SK-N-SH treated with all-trans-retinoic acid at 6 μM for 48 hours (cell line): ENCODE results near the gene PVALEF.

Experiments
- ATAC-seq: fragments of 200-7000 bp; cut with Tn5 transposase; 3 replicates; pipeline ENCODE4 v1.9.1; 2020; ENCODE audit warnings: mild to moderate bottlenecking, moderate library complexity
- ARNTL ChIP-seq: fragments of 450-650 bp; formaldehyde crosslinking; IDR thresholded peaks from 2 replicates; pipeline ENCODE4 v1.5.0; 2020; ENCODE audit warnings: low read depth, mild to moderate bottlenecking, moderate library complexity, borderline replicate concordance
- CREB5 ChIP-seq: fragments of 250-450 bp; sonication (Bioruptor Pico); IDR thresholded peaks from 2 replicates; pipeline ENCODE4 v1.5.1; 2020; ENCODE audit warnings: low read depth, mild to moderate bottlenecking, moderate library complexity
- CSDC2 ChIP-seq: fragments of 250-450 bp; sonication (Bioruptor Pico); IDR thresholded peaks from 2 replicates; pipeline ENCODE4 v1.5.0; 2020; ENCODE audit warnings: mild to moderate bottlenecking, moderate library complexity
- ESRRG ChIP-seq: fragments of 250-450 bp; sonication (Bioruptor Pico); IDR thresholded peaks from 2 replicates; pipeline ENCODE4 v1.6.1; 2021; ENCODE audit warnings: mild to moderate bottlenecking
- ISL1 ChIP-seq: fragments of 250-450 bp; sonication (Bioruptor Pico); IDR thresholded peaks from 2 replicates; pipeline ENCODE4 v2.1.2; 2022; ENCODE audit warnings: mild to moderate bottlenecking, moderate library complexity
- OSR1 ChIP-seq: fragments of 250-450 bp; sonication (Bioruptor Pico); IDR thresholded peaks from 2 replicates; pipeline ENCODE4 v1.8.0; 2022; ENCODE audit warnings: moderate library complexity, mild to moderate bottlenecking, inconsistent platforms
- PATZ1 ChIP-seq: fragments of 250-450 bp; sonication (Bioruptor Pico); IDR thresholded peaks from 2 replicates; pipeline ENCODE4 v1.8.0; 2020; ENCODE audit warnings: mild to moderate bottlenecking, moderate library complexity, borderline replicate concordance
- PPARA ChIP-seq: fragments of 250-450 bp; sonication (Bioruptor Pico); IDR thresholded peaks from 2 replicates; pipeline ENCODE4 v1.5.0; 2020; ENCODE audit warnings: mild to moderate bottlenecking, borderline replicate concordance
- RARB ChIP-seq: fragments of 250-450 bp; sonication (Bioruptor Pico); IDR thresholded peaks from 2 replicates; pipeline ENCODE4 v1.8.0; 2021; ENCODE audit warnings: mild to moderate bottlenecking, moderate library complexity
- SNAI2 ChIP-seq: fragments of 250-450 bp; sonication (Bioruptor Pico); IDR thresholded peaks from 2 replicates; pipeline ENCODE4 v1.5.0; 2020; ENCODE audit warnings: mild to moderate bottlenecking, moderate library complexity
- TCF4 ChIP-seq: fragments of 250-450 bp; sonication (Bioruptor Pico); IDR thresholded peaks from 2 replicates; pipeline ENCODE4 v1.8.0; 2021; ENCODE audit warnings: mild to moderate bottlenecking, moderate library complexity, borderline replicate concordance
- TOX ChIP-seq: fragments of 250-450 bp; sonication (Bioruptor Pico); IDR thresholded peaks from 2 replicates; pipeline ENCODE4 v1.8.0; 2021; ENCODE audit warnings: mild to moderate bottlenecking, moderate library complexity, borderline replicate concordance
- ZFP3 ChIP-seq: fragments of 250-450 bp; sonication (Bioruptor Pico); IDR thresholded peaks from 2 replicates; pipeline ENCODE4 v1.5.0; 2020; ENCODE audit warnings: mild to moderate bottlenecking, moderate library complexity
- ZFP30 ChIP-seq: fragments of 450-650 bp; formaldehyde crosslinking; IDR thresholded peaks from 2 replicates; pipeline ENCODE4 v1.5.0; 2022; ENCODE audit warnings: mild to moderate bottlenecking, moderate library complexity
- ZNF565 ChIP-seq: fragments of 450-650 bp; formaldehyde crosslinking; conservative IDR thresholded peaks from 2 replicates; pipeline ENCODE4 v1.5.0; 2020; ENCODE audit warnings: low read depth, mild to moderate bottlenecking, moderate library complexity
- ZNF70 ChIP-seq: fragments of 450-650 bp; formaldehyde crosslinking; IDR thresholded peaks from 2 replicates; pipeline ENCODE4 v1.5.0; 2020; ENCODE audit warnings: mild to moderate bottlenecking, moderate library complexity
- ZNF8 ChIP-seq: fragments of 450-650 bp; formaldehyde crosslinking; IDR thresholded peaks from 2 replicates; pipeline ENCODE4 v1.5.0; 2020; ENCODE audit warnings: mild to moderate bottlenecking, moderate library complexity
- TF ChIP-seq, protein P1 (sequence below): fragments of 250-450 bp; sonication (Bioruptor Pico); IDR thresholded peaks from 2 replicates; pipeline ENCODE4 v1.5.0; 2020; ENCODE audit warnings: mild to moderate bottlenecking, moderate library complexity
- TF ChIP-seq, protein P2 (sequence below): fragments of 250-450 bp; sonication (Bioruptor Pico); IDR thresholded peaks from 2 replicates; pipeline ENCODE4 v1.8.0; 2021; ENCODE audit warnings: low read depth, mild to moderate bottlenecking, moderate library complexity, borderline replicate concordance

PVALEF gene

GRCh38 chr17:81139428-81139827 is 25.9 kb upstream of the PVALEF start:
- TF ChIP-seq, protein P1, sequence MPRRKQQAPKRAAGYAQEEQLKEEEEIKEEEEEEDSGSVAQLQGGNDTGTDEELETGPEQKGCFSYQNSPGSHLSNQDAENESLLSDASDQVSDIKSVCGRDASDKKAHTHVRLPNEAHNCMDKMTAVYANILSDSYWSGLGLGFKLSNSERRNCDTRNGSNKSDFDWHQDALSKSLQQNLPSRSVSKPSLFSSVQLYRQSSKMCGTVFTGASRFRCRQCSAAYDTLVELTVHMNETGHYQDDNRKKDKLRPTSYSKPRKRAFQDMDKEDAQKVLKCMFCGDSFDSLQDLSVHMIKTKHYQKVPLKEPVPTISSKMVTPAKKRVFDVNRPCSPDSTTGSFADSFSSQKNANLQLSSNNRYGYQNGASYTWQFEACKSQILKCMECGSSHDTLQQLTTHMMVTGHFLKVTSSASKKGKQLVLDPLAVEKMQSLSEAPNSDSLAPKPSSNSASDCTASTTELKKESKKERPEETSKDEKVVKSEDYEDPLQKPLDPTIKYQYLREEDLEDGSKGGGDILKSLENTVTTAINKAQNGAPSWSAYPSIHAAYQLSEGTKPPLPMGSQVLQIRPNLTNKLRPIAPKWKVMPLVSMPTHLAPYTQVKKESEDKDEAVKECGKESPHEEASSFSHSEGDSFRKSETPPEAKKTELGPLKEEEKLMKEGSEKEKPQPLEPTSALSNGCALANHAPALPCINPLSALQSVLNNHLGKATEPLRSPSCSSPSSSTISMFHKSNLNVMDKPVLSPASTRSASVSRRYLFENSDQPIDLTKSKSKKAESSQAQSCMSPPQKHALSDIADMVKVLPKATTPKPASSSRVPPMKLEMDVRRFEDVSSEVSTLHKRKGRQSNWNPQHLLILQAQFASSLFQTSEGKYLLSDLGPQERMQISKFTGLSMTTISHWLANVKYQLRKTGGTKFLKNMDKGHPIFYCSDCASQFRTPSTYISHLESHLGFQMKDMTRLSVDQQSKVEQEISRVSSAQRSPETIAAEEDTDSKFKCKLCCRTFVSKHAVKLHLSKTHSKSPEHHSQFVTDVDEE (CRISPR knock-in tag) = no peak
- TF ChIP-seq ZNF565 (no peak), OSR1 (CRISPR knock-in tag) (no peak), ISL1 (CRISPR knock-in tag) (no peak)

DNA sequence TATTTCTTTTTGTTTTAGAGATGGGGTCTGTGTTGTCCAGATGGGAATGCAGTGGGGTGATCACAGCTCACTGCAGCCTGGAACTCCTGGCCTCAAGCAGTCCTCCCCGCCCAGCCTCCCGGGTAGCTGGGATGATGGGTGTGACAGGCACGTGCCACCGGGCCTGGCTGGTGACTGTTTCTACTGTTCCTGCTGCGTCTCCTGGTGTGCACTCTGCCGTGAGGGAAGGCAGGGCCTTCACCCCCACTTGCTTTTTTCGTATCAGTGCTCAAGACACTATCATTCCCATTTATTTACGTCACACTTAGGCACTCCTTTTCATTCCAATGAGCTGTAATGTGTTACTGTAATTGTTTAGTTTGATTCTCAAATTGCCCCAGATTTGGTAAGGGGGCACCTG is 25.3 kb upstream of the PVALEF start:
- no peak for ATAC-seq
- TF ChIP-seq ZNF8 (CRISPR knock-in tag) (no peak), TCF4 (CRISPR knock-in tag) (no peak), TOX (CRISPR knock-in tag) (no peak), SNAI2 (no peak), ARNTL (CRISPR knock-in tag) (no peak), CREB5 (no peak)
- TF ChIP-seq, protein P1 (CRISPR knock-in tag) = no peak
- TF ChIP-seq, protein P2, sequence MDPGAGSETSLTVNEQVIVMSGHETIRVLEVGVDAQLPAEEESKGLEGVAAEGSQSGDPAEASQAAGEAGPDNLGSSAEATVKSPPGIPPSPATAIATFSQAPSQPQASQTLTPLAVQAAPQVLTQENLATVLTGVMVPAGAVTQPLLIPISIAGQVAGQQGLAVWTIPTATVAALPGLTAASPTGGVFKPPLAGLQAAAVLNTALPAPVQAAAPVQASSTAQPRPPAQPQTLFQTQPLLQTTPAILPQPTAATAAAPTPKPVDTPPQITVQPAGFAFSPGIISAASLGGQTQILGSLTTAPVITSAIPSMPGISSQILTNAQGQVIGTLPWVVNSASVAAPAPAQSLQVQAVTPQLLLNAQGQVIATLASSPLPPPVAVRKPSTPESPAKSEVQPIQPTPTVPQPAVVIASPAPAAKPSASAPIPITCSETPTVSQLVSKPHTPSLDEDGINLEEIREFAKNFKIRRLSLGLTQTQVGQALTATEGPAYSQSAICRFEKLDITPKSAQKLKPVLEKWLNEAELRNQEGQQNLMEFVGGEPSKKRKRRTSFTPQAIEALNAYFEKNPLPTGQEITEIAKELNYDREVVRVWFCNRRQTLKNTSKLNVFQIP (CRISPR knock-in tag) = no peak
- TF ChIP-seq, all 23 proteins: peak for 0

More at GRCh38 chr17:81139428-81139827, 25.9 kb upstream of the PVALEF start:
- no peak for ATAC-seq

DNA sequence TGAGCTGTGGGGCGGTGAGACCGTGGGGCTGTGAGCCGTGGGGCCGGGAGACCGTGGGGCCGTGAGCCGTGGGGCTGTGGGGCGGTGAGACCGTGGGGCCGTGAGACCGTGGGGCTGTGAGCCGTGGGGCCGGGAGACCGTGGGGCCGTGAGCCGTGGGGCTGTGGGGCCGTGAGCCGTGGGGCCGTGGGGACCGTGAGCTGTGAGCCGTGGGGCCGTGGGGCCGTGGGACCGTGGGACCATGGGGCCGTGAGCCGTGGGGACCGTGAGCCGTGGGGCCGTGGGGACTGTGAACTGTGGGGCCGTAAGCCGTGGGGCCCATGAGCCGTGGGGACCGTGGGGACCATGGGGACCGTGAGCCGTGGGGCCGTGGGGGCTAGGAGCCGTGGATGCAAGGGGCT is 24.6 kb upstream of the PVALEF start:
- ATAC-seq = no peak
- TF ChIP-seq SNAI2 (no peak), TCF4 (CRISPR knock-in tag) (no peak)
- TF ChIP-seq, all 23 proteins: peak for 0

GRCh38 chr17:81142301-81143199 is 22.8 kb upstream of the PVALEF start:
- peak; percentile 98 for ATAC-seq
- TF ChIP-seq OSR1 (CRISPR knock-in tag) = no peak
- TF ChIP-seq ZFP3 (CRISPR knock-in tag) = no peak
- no peak for TF ChIP-seq ZFP30
- TF ChIP-seq ZNF70 = no peak

- peak; percentile 10; the same call in 2 of the 3 replicates for ATAC-seq
- TF ChIP-seq, protein P2 (CRISPR knock-in tag) = no peak
- TF ChIP-seq ZNF70 (no peak), ISL1 (CRISPR knock-in tag) (no peak), OSR1 (CRISPR knock-in tag) (no peak), ZNF8 (CRISPR knock-in tag) (no peak), ESRRG (CRISPR knock-in tag) (no peak), CSDC2 (CRISPR knock-in tag) (no peak), PPARA (CRISPR knock-in tag) (no peak), PATZ1 (CRISPR knock-in tag) (no peak), RARB (no peak), CREB5 (no peak), SNAI2 (no peak), ZFP30 (no peak)
Observed at GRCh38 chr17:81143200-81143527, 22.1 kb upstream of the PVALEF start.
